HCEC 1CT (cell line): ENCODE results near the gene LMX1A.

ENCODE experiments used
- DNase-seq: peaks from one replicate; pipeline ENCODE4 v3.0.0-alpha.2; 2017

The LMX1A gene

GRCh38 chr1:165207853-165208515 is 148.5 kb downstream of the LMX1A start:
- no peak for DNase-seq

- DNase-seq, result no peak
Observed at GRCh38 chr1:165205145-165205544, 151.4 kb downstream of the LMX1A start.

- no peak for DNase-seq
Observed at GRCh38 chr1:165204548-165204947, 152.0 kb downstream of the LMX1A start.

GRCh38 chr1:165191087-165191486 is 165.4 kb downstream of the LMX1A start:
- DNase-seq, result no peak

- DNase-seq, result no peak
Observed at GRCh38 chr1:165189913-165190312, 166.6 kb downstream of the LMX1A start.

- DNase-seq, result no peak
Observed at GRCh38 chr1:165189011-165189410, 167.5 kb downstream of the LMX1A start.

- DNase-seq, result no peak
Observed at GRCh38 chr1:165187031-165188009, 169.2 kb downstream of the LMX1A start.

- DNase-seq, result no peak
Observed at GRCh38 chr1:165185161-165185889, 171.2 kb downstream of the LMX1A start.

- DNase-seq, result no peak
Observed at GRCh38 chr1:165182975-165183374, 173.5 kb downstream of the LMX1A start.

GRCh38 chr1:165179306-165179705 is 177.2 kb downstream of the LMX1A start:
- no peak for DNase-seq

- DNase-seq, result no peak
Observed at GRCh38 chr1:165174491-165174890, 182.0 kb downstream of the LMX1A start.

- no peak for DNase-seq
Observed at GRCh38 chr1:165173818-165174217, 182.7 kb downstream of the LMX1A start.

GRCh38 chr1:165173409-165173808 is 183.1 kb downstream of the LMX1A start:
- DNase-seq, result no peak

GRCh38 chr1:165172666-165173065 is 183.8 kb downstream of the LMX1A start:
- no peak for DNase-seq

- no peak for DNase-seq
Observed at GRCh38 chr1:165169729-165170128, 186.8 kb downstream of the LMX1A start.

- DNase-seq, result no peak
Observed at GRCh38 chr1:165169028-165169427, 187.5 kb downstream of the LMX1A start.

- DNase-seq, result no peak
Observed at GRCh38 chr1:165168467-165168866, 188.0 kb downstream of the LMX1A start.

GRCh38 chr1:165162671-165163241 is 193.8 kb downstream of the LMX1A start:
- no peak for DNase-seq

GRCh38 chr1:165161130-165161529 is 195.4 kb downstream of the LMX1A start:
- DNase-seq, result no peak

GRCh38 chr1:165153182-165153581 is 203.3 kb downstream of the LMX1A start:
- no peak for DNase-seq

GRCh38 chr1:165152727-165153126 is 203.8 kb downstream of the LMX1A start:
- DNase-seq, result no peak

- DNase-seq, result no peak
Observed at GRCh38 chr1:165152109-165152508, 204.4 kb downstream of the LMX1A start.
